Body of pancreas (tissue), 4 donors: ENCODE measurements around the gene ECHS1. TPM values are rescaled to one million over a fixed set of nuclear protein-coding genes. Genes with fewer than 3 reads are reported as not detected.

Experiments
- ATAC-seq: fragments of 150-250 bp; one replicate; pipeline ENCODE4 v1.9.1; 2016
- DNase-seq, 4 donors: peaks; one replicate each; pipeline ENCODE4 v3.0.0-alpha.2; 2019
- H3K27ac ChIP-seq, 4 donors: fragments of 200-600 bp; sonication (generic); 1 replicate in 3 of 4; 2 replicates in 1 of 4; pipeline versions ENCODE4 v1.5.1 to v1.6.1; 2016 to 2019; ENCODE audit warnings: mild to moderate bottlenecking in 1 of 4, mixed read lengths in 1 of 4, moderate library complexity in 1 of 4
- H3K27me3 ChIP-seq, 2 donors: fragments of 200-600 bp; sonication (generic); one replicate each; pipeline ENCODE4 v1.6.0; 2016; ENCODE audit warnings: mild to moderate bottlenecking in 1 of 2
- H3K36me3 ChIP-seq, 2 donors: fragments of 200-600 bp; sonication (generic); replicated peaks in 1 of 2; 2 replicates each; pipeline ENCODE4 v1.5.1; 2016; ENCODE audit warnings: low read depth in 2 of 2; ENCODE audit not compliant: insufficient read depth in 1 of 2
- H3K4me1 ChIP-seq: fragments of 200-600 bp; sonication (generic); one replicate; pipeline ENCODE4 v1.6.0; 2016
- H3K4me3 ChIP-seq, 2 donors: fragments of 200-600 bp; sonication (generic); 1 replicate in 1 of 2; 2 replicates in 1 of 2; pipeline ENCODE4 v1.5.1; 2016 to 2019
- H3K9me3 ChIP-seq, 3 donors: fragments of 200-600 bp; sonication (generic); 1 replicate in 2 of 3; 2 replicates in 1 of 3; pipeline ENCODE4 v1.5.1; 2016
- POLR2A ChIP-seq, 3 donors: fragments of 450-650 bp; IDR thresholded peaks; one replicate each; pipeline ENCODE4 v1.6.1; 2016; ENCODE audit warnings: antibody characterized with exemption in 3 of 3, mild to moderate bottlenecking in 2 of 3
- WGBS, 2 donors: methylation state at CpG; one replicate each; pipeline ENCODE4 v1.1.5; 2017; 5-methylcytosine and 5-hydroxymethylcytosine counted together
- intact Hi-C: fragments of 100-400 bp; cut with DNase I; formaldehyde crosslinking; loops from one replicate; pipeline ENCODE4 v1.15.1; 2023
- total RNA-seq, 2 donors: library from RNA; depleted of rRNA; stranded (reverse); fragments of >200 nt; gene quantifications; one replicate each; pipeline ENCODE4 v1.1.0, GENCODE V29; 2016
- TF ChIP-seq, protein P1 (sequence below), 7 experiments: fragments of 450-650 bp in 4 of 7; fragments of 200-600 bp in 3 of 7; sonication (generic) in 3 of 7; IDR thresholded peaks; one replicate each; pipeline ENCODE4 v1.5.1; 2016 to 2019; ENCODE audit warnings: antibody characterized with exemption in 7 of 7

Gene ECHS1
- total RNA-seq, 2 donors from 2014 or later, result 44.4 to 71.9 TPM

DNA sequence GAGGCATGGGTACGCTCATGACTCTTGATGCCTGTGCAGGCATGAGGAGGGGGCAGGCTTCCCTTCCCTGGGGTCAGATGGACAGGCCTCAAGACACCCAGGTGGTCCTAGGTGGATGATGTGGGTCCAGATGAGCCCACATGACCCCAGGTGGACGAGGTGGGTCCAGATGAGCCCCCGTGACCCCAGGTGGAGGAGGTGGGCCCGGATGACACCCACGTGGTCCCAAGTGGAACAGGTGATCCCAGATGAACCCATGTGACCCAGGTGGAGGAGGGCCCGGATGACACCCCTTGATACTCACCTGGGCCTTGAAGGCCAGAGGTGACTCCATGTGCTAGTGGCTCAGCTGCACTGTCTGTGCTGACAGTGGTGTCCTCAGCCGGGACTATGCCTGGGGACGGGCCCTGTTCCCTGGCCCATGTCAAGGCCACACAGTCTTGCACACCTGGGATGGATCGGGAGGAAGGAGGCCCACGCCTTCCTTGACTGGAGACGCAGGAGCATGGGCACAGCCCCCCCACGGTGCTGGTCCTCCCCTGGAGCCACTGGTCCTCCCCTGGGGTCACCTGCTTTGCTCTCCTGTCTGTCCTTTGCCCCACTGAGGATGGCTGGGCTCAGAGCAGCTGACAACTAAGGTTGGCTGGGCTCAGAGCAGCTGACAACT lies 22.7 kb downstream of the ECHS1 start:
- no peak overlapping the region for H3K4me3 ChIP-seq
- intact Hi-C loops, result no loop called here
- H3K36me3 ChIP-seq, result no peaks in the 10 kb centered on the region
- H3K9me3 ChIP-seq, result no peaks in the 10 kb centered on the region
- H3K4me1 ChIP-seq, result no peaks in the 10 kb centered on the region
- DNase-seq (no peak), ATAC-seq (no peak)
- no peak overlapping the region for H3K27ac ChIP-seq
- TF ChIP-seq, protein P1, sequence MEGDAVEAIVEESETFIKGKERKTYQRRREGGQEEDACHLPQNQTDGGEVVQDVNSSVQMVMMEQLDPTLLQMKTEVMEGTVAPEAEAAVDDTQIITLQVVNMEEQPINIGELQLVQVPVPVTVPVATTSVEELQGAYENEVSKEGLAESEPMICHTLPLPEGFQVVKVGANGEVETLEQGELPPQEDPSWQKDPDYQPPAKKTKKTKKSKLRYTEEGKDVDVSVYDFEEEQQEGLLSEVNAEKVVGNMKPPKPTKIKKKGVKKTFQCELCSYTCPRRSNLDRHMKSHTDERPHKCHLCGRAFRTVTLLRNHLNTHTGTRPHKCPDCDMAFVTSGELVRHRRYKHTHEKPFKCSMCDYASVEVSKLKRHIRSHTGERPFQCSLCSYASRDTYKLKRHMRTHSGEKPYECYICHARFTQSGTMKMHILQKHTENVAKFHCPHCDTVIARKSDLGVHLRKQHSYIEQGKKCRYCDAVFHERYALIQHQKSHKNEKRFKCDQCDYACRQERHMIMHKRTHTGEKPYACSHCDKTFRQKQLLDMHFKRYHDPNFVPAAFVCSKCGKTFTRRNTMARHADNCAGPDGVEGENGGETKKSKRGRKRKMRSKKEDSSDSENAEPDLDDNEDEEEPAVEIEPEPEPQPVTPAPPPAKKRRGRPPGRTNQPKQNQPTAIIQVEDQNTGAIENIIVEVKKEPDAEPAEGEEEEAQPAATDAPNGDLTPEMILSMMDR (IDR thresholded peaks at IDR 0.05), result no peak
- no peak for TF ChIP-seq POLR2A (IDR thresholded peaks at IDR 0.05)
- no peaks in the 10 kb centered on the region for H3K27me3 ChIP-seq
- 65 to 100% methylated on average over 1 to 12 of the region's 12 CpGs for WGBS, 2 donors

DNA sequence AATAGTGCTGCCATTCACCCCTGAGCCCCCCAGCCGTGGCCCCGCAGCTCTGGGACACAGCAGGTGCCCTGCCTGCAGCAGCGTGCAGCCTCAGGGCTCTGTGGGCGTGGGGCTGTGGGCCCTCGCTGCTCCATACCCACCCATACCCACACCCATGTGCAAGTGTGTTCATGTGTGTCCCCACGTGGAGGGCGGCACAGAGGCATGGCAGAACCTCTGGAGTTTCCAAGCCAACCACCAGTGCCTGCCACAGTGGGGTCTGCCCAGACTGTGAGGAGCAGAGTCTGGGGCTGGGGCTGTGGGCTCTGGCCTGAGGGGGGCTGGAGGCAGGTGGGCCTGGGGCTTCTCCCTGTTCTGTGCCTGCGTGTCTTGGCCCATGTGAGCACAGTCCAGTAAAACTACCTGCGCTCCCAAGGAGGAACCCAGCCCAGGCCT lies 23.6 kb downstream of the ECHS1 start:
- DNase-seq (no peak), ATAC-seq (no peak)
- 51 to 68% methylated on average over 6 to 8 of the region's 9 CpGs for WGBS, 2 donors
- Histone ChIP-seq H3K27ac (no peak overlapping the region), H3K27me3 (no peaks in the 10 kb centered on the region), H3K4me1 (no peaks in the 10 kb centered on the region), H3K4me3 (no peak overlapping the region), H3K36me3 (no peaks in the 10 kb centered on the region), H3K9me3 (no peaks in the 10 kb centered on the region)
- intact Hi-C loops, result no loop called here
- no peak for TF ChIP-seq POLR2A (IDR thresholded peaks at IDR 0.05)
- TF ChIP-seq, protein P1 (IDR thresholded peaks at IDR 0.05), result no peak

DNA sequence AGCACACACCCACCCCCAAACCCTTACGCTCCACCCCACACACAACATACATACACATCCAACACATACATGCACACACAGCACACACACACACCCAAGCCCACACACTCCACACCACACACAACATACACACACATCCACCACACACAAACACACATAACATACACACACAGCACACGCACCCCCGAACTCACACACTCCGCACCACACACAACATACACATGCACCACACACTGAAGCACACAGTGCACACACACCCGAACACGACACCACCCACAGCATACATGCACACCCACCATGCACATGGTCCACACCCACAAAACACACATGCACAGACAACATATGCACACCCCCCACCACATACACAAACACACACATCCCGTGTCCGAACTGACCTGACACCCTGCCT lies 24.0 kb downstream of the ECHS1 start:
- ATAC-seq (no peak), DNase-seq (no peak)
- TF ChIP-seq, protein P1 (IDR thresholded peaks at IDR 0.05), result no peak
- no peak for TF ChIP-seq POLR2A (IDR thresholded peaks at IDR 0.05)
- no peaks in the 10 kb centered on the region for H3K27me3 ChIP-seq
- H3K27ac ChIP-seq, result no peak overlapping the region
- no peak overlapping the region for H3K4me3 ChIP-seq
- H3K9me3 ChIP-seq, result no peaks in the 10 kb centered on the region
- 70 to 82% methylated on average over 8 of the region's 8 CpGs for WGBS, 2 donors
- intact Hi-C loops, result no loop called here
- no peaks in the 10 kb centered on the region for H3K4me1 ChIP-seq
- no peaks in the 10 kb centered on the region for H3K36me3 ChIP-seq

DNA sequence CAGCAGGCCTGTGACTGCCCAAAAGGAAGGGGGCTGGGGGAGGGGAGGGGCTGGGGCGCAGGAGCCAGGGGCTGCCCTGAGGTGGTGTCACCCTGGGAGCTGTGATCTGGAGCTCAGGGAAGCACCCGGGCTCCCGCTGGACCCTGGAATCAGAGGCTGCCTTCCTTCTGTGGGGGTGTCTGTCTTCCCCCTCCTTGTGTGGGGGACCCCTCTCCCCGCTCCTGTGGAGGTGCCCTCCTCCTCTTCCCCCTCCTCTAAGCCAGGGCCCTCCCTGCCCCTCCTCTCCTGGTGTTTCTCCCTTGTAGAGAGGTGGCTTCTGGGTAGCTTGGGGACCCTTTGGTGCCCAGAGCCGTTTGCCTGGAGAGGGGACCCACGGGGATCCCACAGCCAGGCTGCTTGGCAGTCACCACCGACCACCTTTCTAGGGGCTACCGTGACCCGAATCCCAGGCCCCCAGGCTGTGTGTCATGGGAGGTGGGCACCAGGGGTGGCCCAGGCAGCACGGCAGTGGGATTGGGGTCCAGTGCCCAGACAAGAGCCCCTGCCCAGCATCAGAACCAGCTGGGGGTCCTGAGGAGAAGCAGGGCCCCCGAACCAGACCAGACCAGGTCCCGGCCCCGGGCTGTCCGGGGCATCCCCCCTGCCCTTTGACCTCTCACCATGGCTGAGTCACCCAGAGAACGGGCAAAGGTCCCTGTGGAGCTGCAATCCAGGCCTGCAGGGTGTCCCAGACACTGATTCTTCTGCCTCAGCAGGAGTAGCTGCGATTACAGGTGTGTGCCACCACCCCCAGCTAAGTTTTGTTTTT lies 25.2 kb downstream of the ECHS1 start:
- TF ChIP-seq, protein P1 (IDR thresholded peaks at IDR 0.05), result no peak
- no peak for TF ChIP-seq POLR2A (IDR thresholded peaks at IDR 0.05)
- 38 to 69% methylated on average over 2 to 16 of the region's 16 CpGs for WGBS, 2 donors
- no peaks in the 10 kb centered on the region for H3K4me1 ChIP-seq
- H3K36me3 ChIP-seq, result no peaks in the 10 kb centered on the region
- intact Hi-C loops, result no loop called here
- DNase-seq (no peak), ATAC-seq (no peak)
- no peak overlapping the region for H3K4me3 ChIP-seq
- no peak overlapping the region for H3K27ac ChIP-seq
- no peaks in the 10 kb centered on the region for H3K9me3 ChIP-seq
- no peaks in the 10 kb centered on the region for H3K27me3 ChIP-seq
